Mammary epithelial cell (primary cell): ENCODE results near the gene SPDYC.

ENCODE experiments used
- CTCF ChIP-seq, 2 donors: IDR thresholded peaks in 1 of 2; conservative IDR thresholded peaks in 1 of 2; 2 replicates each; pipeline ENCODE4 v1.5.1; 2011 to 2012; ENCODE audit warnings: inconsistent platforms in 2 of 2, low read length in 2 of 2, mild to moderate bottlenecking in 2 of 2, control low read depth in 1 of 2, low read depth in 1 of 2; ENCODE audit not compliant: insufficient read depth in 1 of 2; ENCODE audit errors: extremely low read depth in 1 of 2
- EZH2 ChIP-seq: IDR thresholded peaks from 2 replicates; pipeline ENCODE4 v1.6.1; 2012; ENCODE audit warnings: low read length, inconsistent platforms, borderline replicate concordance

GRCh38 chr11:65157336-65157735 is 12.7 kb upstream of the SPDYC start:
- TF ChIP-seq EZH2 (no peak), CTCF (conservative IDR thresholded peaks at IDR 0.05 in 1 of 2, IDR thresholded peaks at IDR 0.05 in 1 of 2; ENCODE audit: extremely low read depth in 1 of 2, insufficient read depth in 1 of 2, low read depth in 1 of 2, low read length in 2 of 2) (no peak)
